Panc1 (cell line): ENCODE measurements around the gene IFNL4. TPM values are rescaled to one million over a fixed set of nuclear protein-coding genes. Genes with fewer than 3 reads are reported as not detected.

ENCODE experiments used
- ATAC-seq: fragments of 200-7000 bp; cut with Tn5 transposase; 2 replicates; pipeline ENCODE4 v1.9.1; 2020; ENCODE audit warnings: mild to moderate bottlenecking, moderate library complexity
- BruUV-seq: library from RNA; stranded (reverse); fragments of 400-500 nt; replicated peaks from 2 replicates; lab custom pipeline; 2021; lab: Mats Ljungman, UMichigan
- CTCF ChIA-PET: fragments of 300-600 bp; sonication (Branson Sonifier 250); formaldehyde crosslinking; loops from one replicate; lab custom pipeline; 2022; ENCODE audit warnings: antibody characterized with exemption; lab: Charles Lee
- POLR2A ChIA-PET: fragments of 300-600 bp; sonication (Branson Sonifier 250); formaldehyde crosslinking; loops from one replicate; lab custom pipeline; 2022; ENCODE audit warnings: antibody characterized with exemption; lab: Charles Lee
- DNase-seq: peaks from one replicate; pipeline ENCODE4 v3.0.0-alpha.2; 2010; ENCODE audit warnings: low read depth, low spot score
- H3K27ac ChIP-seq: 2 replicates; pipeline ENCODE4 v1.5.1; 2011; ENCODE audit warnings: mild to moderate bottlenecking, low read length, inconsistent platforms
- H3K27me3 ChIP-seq: fragments of 200-500 bp; sonication (Bioruptor generic); 2 replicates; pipeline ENCODE4 v1.6.0; 2014; ENCODE audit warnings: low read length, inconsistent platforms; ENCODE audit not compliant: control insufficient read depth, insufficient read depth
- H3K36me3 ChIP-seq: fragments of 200-500 bp; sonication (Bioruptor generic); 2 replicates; pipeline ENCODE4 v1.5.1; 2014; ENCODE audit warnings: inconsistent platforms, mild to moderate bottlenecking, low read length, moderate library complexity; ENCODE audit not compliant: control insufficient read depth, insufficient read depth
- H3K4me1 ChIP-seq: 2 replicates; pipeline ENCODE4 v1.5.1; 2011; ENCODE audit warnings: inconsistent platforms, mild to moderate bottlenecking, low read length, moderate library complexity; ENCODE audit not compliant: control insufficient read depth, insufficient read depth
- H3K4me3 ChIP-seq, 2 experiments: 2 replicates each; pipeline ENCODE4 v1.5.1; 2011 to 2012; ENCODE audit warnings: low read depth in 2 of 2, low read length in 2 of 2, mild to moderate bottlenecking in 2 of 2, inconsistent platforms in 1 of 2, moderate library complexity in 1 of 2
- H3K9me3 ChIP-seq: fragments of 200-500 bp; sonication (Bioruptor generic); 2 replicates; pipeline ENCODE4 v1.5.1; 2014; ENCODE audit warnings: low read depth, mild to moderate bottlenecking, inconsistent platforms, low read length, moderate library complexity; ENCODE audit not compliant: control insufficient read depth, insufficient read depth
- CTCF ChIP-seq: fragments of 450-650 bp; IDR thresholded peaks from 2 replicates; pipeline ENCODE4 v1.5.1; 2017; ENCODE audit warnings: mild to moderate bottlenecking
- POLR2AphosphoS5 ChIP-seq: IDR thresholded peaks from 2 replicates; pipeline ENCODE4 v1.6.1; 2012; ENCODE audit warnings: mild to moderate bottlenecking, low read depth, low read length, moderate library complexity
- REST ChIP-seq, 2 experiments: IDR thresholded peaks; 2 replicates each; pipeline ENCODE4 v1.6.1; 2011 to 2012; ENCODE audit warnings: low read depth in 2 of 2, control low read depth in 1 of 2, low read length in 1 of 2, mild to moderate bottlenecking in 1 of 2, moderate library complexity in 1 of 2; ENCODE audit not compliant: insufficient read depth in 1 of 2
- SIN3A ChIP-seq: IDR thresholded peaks from 2 replicates; pipeline ENCODE4 v1.6.1; 2012; ENCODE audit warnings: low read depth, mild to moderate bottlenecking, low read length, moderate library complexity, borderline replicate concordance; ENCODE audit not compliant: insufficient read depth
- TCF7L2 ChIP-seq: IDR thresholded peaks from 2 replicates; pipeline ENCODE4 v1.6.1; 2011; ENCODE audit warnings: mild to moderate bottlenecking, low read depth, low read length, inconsistent platforms
- in situ Hi-C: cut with HindIII; loops from 2 replicates; pipeline ENCODE4 v1.10.0; 2016; ENCODE audit warnings: low sequenced_read_pairs, low pct_unique_long_range_greater_than_20kb
- intact Hi-C: fragments of 100-400 bp; cut with micrococcal nuclease; formaldehyde crosslinking; loops from one replicate; pipeline ENCODE4 v1.10.0; 2022; ENCODE audit not compliant: unreplicated experiment
- total RNA-seq: library from RNA; stranded (reverse); gene quantifications from one replicate; pipeline ENCODE4 v1.2.1, GENCODE V29; 2021; ENCODE audit not compliant: unreplicated experiment

IFNL4 gene
- total RNA-seq, 1 experiment from 2014 or later = not detected

- H3K4me1 ChIP-seq = no peaks in the 10 kb centered on the region
- peaks cover 6% of the 10 kb centered on the region for H3K27me3 ChIP-seq
- ATAC-seq (no peak), DNase-seq (no peak)
- no peak for TF ChIP-seq TCF7L2
- no peak for TF ChIP-seq SIN3A
- no peak for TF ChIP-seq REST (IDR thresholded peaks at IDR 0.05; ENCODE audit: insufficient read depth in 1 of 2, low read depth in 2 of 2, low read length in 1 of 2)
- no peak for TF ChIP-seq CTCF
- TF ChIP-seq POLR2AphosphoS5 = no peak
- ChIA-PET POLR2A (no interaction called here), CTCF (no interaction called here)
- in situ Hi-C loops (no loop called here), intact Hi-C loops (no loop called here)
- no peaks in the 10 kb centered on the region for H3K9me3 ChIP-seq
- H3K36me3 ChIP-seq = no peaks in the 10 kb centered on the region
- H3K4me3 ChIP-seq = no peak overlapping the region
- no TSS peak for BruUV-seq
- no peak overlapping the region for H3K27ac ChIP-seq
Measured at GRCh38 chr19:39265321-39265916, 16.8 kb upstream of the IFNL4 start.

- POLR2A ChIA-PET = interaction anchor here (0.5 kb wide), 1 partner anchor 148 kb away, joined by 4 read pairs; the partner anchor contains the start of gene PLEKHG2
- no peaks in the 10 kb centered on the region for H3K9me3 ChIP-seq
- no peaks in the 10 kb centered on the region for H3K4me1 ChIP-seq
- DNase-seq (no peak), ATAC-seq (no peak)
- H3K4me3 ChIP-seq = no peak overlapping the region
- H3K27ac ChIP-seq = no peak overlapping the region
- H3K27me3 ChIP-seq = peaks cover 9% of the 10 kb centered on the region
- in situ Hi-C loops = no loop called here
- intact Hi-C loops = no loop called here
- CTCF ChIA-PET = interaction anchor here (1.0 kb wide), 1 partner anchor 63 kb away, joined by 3 read pairs; no protein-coding TSS in a partner anchor
- TF ChIP-seq CTCF (no peak), POLR2AphosphoS5 (no peak), TCF7L2 (no peak), SIN3A (no peak), REST (IDR thresholded peaks at IDR 0.05; ENCODE audit: insufficient read depth in 1 of 2, low read depth in 2 of 2, low read length in 1 of 2) (no peak)
- BruUV-seq = no TSS peak
- H3K36me3 ChIP-seq = no peaks in the 10 kb centered on the region
Measured at GRCh38 chr19:39264306-39265290, 15.9 kb upstream of the IFNL4 start.
